MM.1S (cell line): Measurements from ENCODE around the gene QARS1.

Experiments
- DNase-seq: peaks from one replicate; pipeline ENCODE4 v3.0.0-alpha.2; 2015
- H2AFZ ChIP-seq: fragments of 300-600 bp; sonication (generic); 2 replicates; pipeline ENCODE4 v1.6.0; 2016; ENCODE audit warnings: antibody characterized with exemption, low read length
- H3F3A ChIP-seq: fragments of 300-600 bp; sonication (generic); 2 replicates; pipeline ENCODE4 v1.6.1; 2016; ENCODE audit warnings: mild to moderate bottlenecking, antibody characterized with exemption, low read length, moderate library complexity, mixed read lengths; ENCODE audit not compliant: insufficient read depth
- H3K27ac ChIP-seq: fragments of 300-600 bp; sonication (generic); 2 replicates; pipeline ENCODE4 v1.5.1; 2016; ENCODE audit warnings: mild to moderate bottlenecking, low read length
- H3K27me3 ChIP-seq: fragments of 300-600 bp; sonication (generic); replicated peaks from 2 replicates; pipeline ENCODE4 v1.6.0; 2016; ENCODE audit warnings: low read length; ENCODE audit not compliant: insufficient read depth
- H3K36me3 ChIP-seq: fragments of 300-600 bp; sonication (generic); replicated peaks from 2 replicates; pipeline ENCODE4 v1.6.1; 2016; ENCODE audit warnings: mild to moderate bottlenecking, low read length, mixed read lengths; ENCODE audit not compliant: insufficient read depth
- H3K4me1 ChIP-seq: fragments of 300-600 bp; sonication (generic); 2 replicates; pipeline ENCODE4 v1.6.1; 2016; ENCODE audit warnings: low read length, mixed read lengths
- H3K4me2 ChIP-seq: fragments of 300-600 bp; sonication (generic); 2 replicates; pipeline ENCODE4 v1.6.0; 2016; ENCODE audit warnings: low read depth, low read length
- H3K4me3 ChIP-seq: fragments of 300-600 bp; sonication (generic); 2 replicates; pipeline ENCODE4 v1.5.1; 2016; ENCODE audit warnings: low read length, mixed read lengths
- H3K79me2 ChIP-seq: fragments of 300-600 bp; sonication (generic); 2 replicates; pipeline ENCODE4 v1.6.1; 2016; ENCODE audit warnings: mixed run types, low read length, mixed read lengths
- H3K9ac ChIP-seq: fragments of 300-600 bp; sonication (generic); 2 replicates; pipeline ENCODE4 v1.6.1; 2016; ENCODE audit warnings: low read length, mixed read lengths
- H3K9me2 ChIP-seq: fragments of 300-600 bp; sonication (generic); replicated peaks from 2 replicates; pipeline ENCODE4 v1.6.1; 2016; ENCODE audit warnings: mild to moderate bottlenecking, low read length, mixed read lengths; ENCODE audit not compliant: insufficient read depth
- H3K9me3 ChIP-seq: fragments of 300-600 bp; sonication (generic); replicated peaks from 2 replicates; pipeline ENCODE4 v1.6.1; 2016; ENCODE audit warnings: mild to moderate bottlenecking, low read length, mixed read lengths; ENCODE audit not compliant: insufficient read depth
- H4K20me1 ChIP-seq: fragments of 300-600 bp; sonication (generic); 2 replicates; pipeline ENCODE4 v1.6.1; 2016; ENCODE audit warnings: mild to moderate bottlenecking, low read length, moderate library complexity, mixed read lengths; ENCODE audit not compliant: insufficient read depth
- EZH2 ChIP-seq: fragments of 300-600 bp; sonication (generic); optimal IDR thresholded peaks from 2 replicates; pipeline ENCODE3; 2017; ENCODE audit warnings: low read depth, mild to moderate bottlenecking, antibody characterized with exemption, low read length, mixed read lengths
- EZH2phosphoT487 ChIP-seq: fragments of 300-600 bp; sonication (generic); IDR thresholded peaks from 2 replicates; pipeline ENCODE4 v1.6.1; 2018; ENCODE audit warnings: antibody characterized with exemption, low read length
- TF ChIP-seq, protein P1 (sequence below): fragments of 300-600 bp; sonication (generic); IDR thresholded peaks from 2 replicates; pipeline ENCODE4 v1.5.1; 2016; ENCODE audit warnings: antibody characterized with exemption, low read length, mixed read lengths

QARS1 gene

DNA sequence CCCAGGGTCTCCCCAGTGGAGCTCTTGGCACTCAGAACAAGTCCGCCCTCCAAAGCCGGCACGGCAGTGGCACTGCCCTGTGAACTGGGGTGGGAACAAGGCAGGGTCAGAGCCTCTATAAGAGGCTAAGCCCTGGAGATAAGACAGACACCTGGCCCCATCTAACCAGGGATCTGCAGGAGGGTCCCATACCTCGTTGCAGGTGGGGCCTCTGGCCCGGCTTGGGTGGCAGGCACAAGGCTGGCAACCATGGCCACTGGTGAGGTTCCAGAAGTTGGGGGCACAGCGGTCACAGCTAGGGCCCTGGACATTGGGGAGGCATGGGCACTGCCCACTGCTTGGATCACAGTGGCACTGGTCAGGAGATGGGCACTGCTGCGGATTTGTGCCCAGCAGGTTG lies 19.6 kb upstream of the QARS1 start:
- Histone ChIP-seq H3K79me2 (peaks cover 12% of the 10 kb centered on the region), H3K36me3 (no peaks in the 10 kb centered on the region), H3K9me2 (no peaks in the 10 kb centered on the region), H3K27ac (no peak overlapping the region), H3K9me3 (no peaks in the 10 kb centered on the region), H3F3A (peaks cover 12% of the 10 kb centered on the region), H3K4me1 (peaks cover 5% of the 10 kb centered on the region), H4K20me1 (no peaks in the 10 kb centered on the region), H3K9ac (no peak overlapping the region), H3K4me2 (no peak overlapping the region), H3K27me3 (peaks cover 3% of the 10 kb centered on the region; the same call in 1 of the 2 replicates), H2AFZ (no peak overlapping the region), H3K4me3 (no peak overlapping the region)
- TF ChIP-seq EZH2, result no peak
- TF ChIP-seq, protein P1, sequence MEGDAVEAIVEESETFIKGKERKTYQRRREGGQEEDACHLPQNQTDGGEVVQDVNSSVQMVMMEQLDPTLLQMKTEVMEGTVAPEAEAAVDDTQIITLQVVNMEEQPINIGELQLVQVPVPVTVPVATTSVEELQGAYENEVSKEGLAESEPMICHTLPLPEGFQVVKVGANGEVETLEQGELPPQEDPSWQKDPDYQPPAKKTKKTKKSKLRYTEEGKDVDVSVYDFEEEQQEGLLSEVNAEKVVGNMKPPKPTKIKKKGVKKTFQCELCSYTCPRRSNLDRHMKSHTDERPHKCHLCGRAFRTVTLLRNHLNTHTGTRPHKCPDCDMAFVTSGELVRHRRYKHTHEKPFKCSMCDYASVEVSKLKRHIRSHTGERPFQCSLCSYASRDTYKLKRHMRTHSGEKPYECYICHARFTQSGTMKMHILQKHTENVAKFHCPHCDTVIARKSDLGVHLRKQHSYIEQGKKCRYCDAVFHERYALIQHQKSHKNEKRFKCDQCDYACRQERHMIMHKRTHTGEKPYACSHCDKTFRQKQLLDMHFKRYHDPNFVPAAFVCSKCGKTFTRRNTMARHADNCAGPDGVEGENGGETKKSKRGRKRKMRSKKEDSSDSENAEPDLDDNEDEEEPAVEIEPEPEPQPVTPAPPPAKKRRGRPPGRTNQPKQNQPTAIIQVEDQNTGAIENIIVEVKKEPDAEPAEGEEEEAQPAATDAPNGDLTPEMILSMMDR, result no peak
- no peak for TF ChIP-seq EZH2phosphoT487
- no peak for DNase-seq

DNA sequence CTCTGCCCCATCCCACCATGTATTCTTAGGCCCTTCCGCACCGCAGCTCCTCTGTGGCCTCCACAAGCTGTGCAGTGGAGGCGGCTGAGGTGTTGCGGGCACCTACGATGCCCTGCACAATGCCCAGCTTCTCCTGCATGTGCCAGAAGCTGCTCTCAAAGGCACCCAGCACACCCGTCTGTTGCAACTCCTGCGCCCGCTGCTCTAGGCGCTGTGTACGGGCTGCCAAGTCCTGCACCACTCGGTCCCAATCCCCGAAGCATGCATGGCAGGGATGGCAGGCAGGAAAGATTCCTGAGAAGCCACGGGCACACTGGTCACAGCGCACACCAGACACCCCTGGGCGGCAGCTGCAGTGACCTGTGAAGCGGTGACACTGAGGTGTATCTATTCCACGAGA lies 19.1 kb upstream of the QARS1 start:
- H3K9me2 ChIP-seq, result no peaks in the 10 kb centered on the region
- no peaks in the 10 kb centered on the region for H3K9me3 ChIP-seq
- no peak overlapping the region for H3K27ac ChIP-seq
- H3F3A ChIP-seq, result peaks cover 12% of the 10 kb centered on the region
- no peaks in the 10 kb centered on the region for H4K20me1 ChIP-seq
- no peak for DNase-seq
- H3K4me1 ChIP-seq, result peaks cover 8% of the 10 kb centered on the region
- no peak overlapping the region for H3K9ac ChIP-seq
- no peak overlapping the region for H3K4me2 ChIP-seq
- H3K4me3 ChIP-seq, result no peak overlapping the region
- TF ChIP-seq EZH2 (no peak), EZH2phosphoT487 (no peak)
- TF ChIP-seq, protein P1, result no peak
- H3K79me2 ChIP-seq, result peaks cover 17% of the 10 kb centered on the region
- no peak overlapping the region for H2AFZ ChIP-seq
- no peaks in the 10 kb centered on the region for H3K36me3 ChIP-seq
- peaks cover 3% of the 10 kb centered on the region; the same call in 1 of the 2 replicates for H3K27me3 ChIP-seq

DNA sequence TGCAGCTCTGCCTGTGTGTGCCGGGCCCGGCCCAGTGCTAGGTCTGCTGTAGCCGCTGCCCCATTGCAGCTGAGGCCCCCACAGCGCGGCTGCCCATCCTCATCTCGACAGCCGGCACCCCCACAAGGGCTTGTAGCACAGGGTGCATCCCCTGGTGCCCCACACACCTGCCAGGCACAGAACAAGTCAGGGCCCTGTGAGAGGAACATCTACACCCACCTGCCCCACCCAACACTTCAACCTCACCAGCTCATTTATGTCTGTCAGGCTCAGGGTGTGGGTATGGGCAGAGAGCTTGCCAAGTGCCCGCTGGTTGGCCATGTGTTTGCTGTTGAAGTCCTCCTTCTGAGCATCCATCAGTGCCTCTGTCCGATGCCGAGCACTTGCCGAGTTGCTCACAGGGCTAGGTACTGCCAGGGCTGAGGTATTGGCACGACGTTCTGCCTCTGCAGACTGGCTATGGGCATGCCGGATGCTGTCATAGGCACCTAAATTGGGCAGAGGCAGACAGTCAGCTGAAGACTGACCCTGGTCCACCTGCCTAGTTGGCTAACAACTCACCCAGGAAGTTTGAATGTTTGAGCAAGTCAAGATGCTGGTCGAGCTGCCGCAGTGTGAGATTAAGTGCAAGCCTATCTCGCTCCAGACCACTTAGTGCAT lies 18.5 kb upstream of the QARS1 start:
- Histone ChIP-seq H3K4me3 (no peak overlapping the region), H2AFZ (no peak overlapping the region), H3K4me2 (no peak overlapping the region), H3K79me2 (peaks cover 21% of the 10 kb centered on the region), H3K9me3 (no peaks in the 10 kb centered on the region), H4K20me1 (no peaks in the 10 kb centered on the region), H3K4me1 (peaks cover 8% of the 10 kb centered on the region), H3K9ac (no peak overlapping the region), H3K36me3 (no peaks in the 10 kb centered on the region), H3F3A (peaks cover 12% of the 10 kb centered on the region), H3K9me2 (no peaks in the 10 kb centered on the region), H3K27ac (no peak overlapping the region), H3K27me3 (peaks cover 3% of the 10 kb centered on the region; the same call in 1 of the 2 replicates)
- TF ChIP-seq, protein P1, result no peak
- no peak for TF ChIP-seq EZH2
- no peak for TF ChIP-seq EZH2phosphoT487
- no peak for DNase-seq
